GM13977 (cell line): ENCODE results near the gene IL17RC.

ENCODE experiments used
- DNase-seq: peaks from one replicate; pipeline ENCODE4 v3.0.0; 2012; ENCODE audit warnings: low spot score
- CTCF ChIP-seq: IDR thresholded peaks from 2 replicates; pipeline ENCODE4 v1.5.1; 2012; ENCODE audit warnings: mild to moderate bottlenecking, control low read depth; ENCODE audit not compliant: insufficient read depth; ENCODE audit errors: extremely low read depth, missing control alignments
- in situ Hi-C: fragments of 300-500 bp; cut with MboI; formaldehyde crosslinking; loops from one replicate; pipeline ENCODE4 v1.12.0; 2022; ENCODE audit warnings: low sequenced_read_pairs, low pct_unique_long_range_greater_than_20kb, mixed read lengths, inconsistent platforms; ENCODE audit not compliant: unreplicated experiment

The IL17RC gene

GRCh38 chr3:9980251-9980650, 63.4 kb downstream of the IL17RC start:
- no peak for DNase-seq
- in situ Hi-C loops: no loop called here
- TF ChIP-seq CTCF: no peak
